Loucy (cell line): ENCODE results near the gene SGMS2.

Experiments used
- EZH2phosphoT487 ChIP-seq: fragments of 200-600 bp; IDR thresholded peaks from 2 replicates; pipeline ENCODE4 v1.6.1; 2018; ENCODE audit warnings: antibody characterized with exemption, mild to moderate bottlenecking, moderate library complexity, borderline replicate concordance
- TF ChIP-seq, protein P1 (sequence below): fragments of 200-600 bp; sonication (generic); conservative IDR thresholded peaks from 2 replicates; pipeline ENCODE4 v1.5.1; 2014; ENCODE audit warnings: mild to moderate bottlenecking, antibody characterized with exemption, low read length

DNA sequence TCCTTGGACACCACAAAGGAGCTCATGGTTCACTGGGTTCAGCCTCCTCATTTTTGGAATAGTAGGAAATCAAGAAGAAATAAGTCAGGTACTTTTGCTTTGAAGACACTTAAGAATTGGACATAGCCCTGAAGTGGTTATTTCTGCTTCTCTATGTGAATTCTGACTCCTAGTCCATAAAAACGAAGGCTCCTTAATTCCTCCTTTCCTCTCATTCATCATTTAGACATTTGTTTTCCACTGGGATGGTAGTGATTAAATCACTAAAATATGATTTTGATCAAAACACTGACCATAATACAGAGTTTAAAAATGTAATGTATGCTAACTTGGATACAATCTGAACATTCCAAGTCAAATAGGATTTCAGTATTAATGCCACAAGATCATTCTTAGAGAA is 71.9 kb downstream of the SGMS2 start:
- TF ChIP-seq, protein P1, sequence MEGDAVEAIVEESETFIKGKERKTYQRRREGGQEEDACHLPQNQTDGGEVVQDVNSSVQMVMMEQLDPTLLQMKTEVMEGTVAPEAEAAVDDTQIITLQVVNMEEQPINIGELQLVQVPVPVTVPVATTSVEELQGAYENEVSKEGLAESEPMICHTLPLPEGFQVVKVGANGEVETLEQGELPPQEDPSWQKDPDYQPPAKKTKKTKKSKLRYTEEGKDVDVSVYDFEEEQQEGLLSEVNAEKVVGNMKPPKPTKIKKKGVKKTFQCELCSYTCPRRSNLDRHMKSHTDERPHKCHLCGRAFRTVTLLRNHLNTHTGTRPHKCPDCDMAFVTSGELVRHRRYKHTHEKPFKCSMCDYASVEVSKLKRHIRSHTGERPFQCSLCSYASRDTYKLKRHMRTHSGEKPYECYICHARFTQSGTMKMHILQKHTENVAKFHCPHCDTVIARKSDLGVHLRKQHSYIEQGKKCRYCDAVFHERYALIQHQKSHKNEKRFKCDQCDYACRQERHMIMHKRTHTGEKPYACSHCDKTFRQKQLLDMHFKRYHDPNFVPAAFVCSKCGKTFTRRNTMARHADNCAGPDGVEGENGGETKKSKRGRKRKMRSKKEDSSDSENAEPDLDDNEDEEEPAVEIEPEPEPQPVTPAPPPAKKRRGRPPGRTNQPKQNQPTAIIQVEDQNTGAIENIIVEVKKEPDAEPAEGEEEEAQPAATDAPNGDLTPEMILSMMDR = no peak
- no peak for TF ChIP-seq EZH2phosphoT487
